ENCODE data around the gene ACBD6.

DNA sequence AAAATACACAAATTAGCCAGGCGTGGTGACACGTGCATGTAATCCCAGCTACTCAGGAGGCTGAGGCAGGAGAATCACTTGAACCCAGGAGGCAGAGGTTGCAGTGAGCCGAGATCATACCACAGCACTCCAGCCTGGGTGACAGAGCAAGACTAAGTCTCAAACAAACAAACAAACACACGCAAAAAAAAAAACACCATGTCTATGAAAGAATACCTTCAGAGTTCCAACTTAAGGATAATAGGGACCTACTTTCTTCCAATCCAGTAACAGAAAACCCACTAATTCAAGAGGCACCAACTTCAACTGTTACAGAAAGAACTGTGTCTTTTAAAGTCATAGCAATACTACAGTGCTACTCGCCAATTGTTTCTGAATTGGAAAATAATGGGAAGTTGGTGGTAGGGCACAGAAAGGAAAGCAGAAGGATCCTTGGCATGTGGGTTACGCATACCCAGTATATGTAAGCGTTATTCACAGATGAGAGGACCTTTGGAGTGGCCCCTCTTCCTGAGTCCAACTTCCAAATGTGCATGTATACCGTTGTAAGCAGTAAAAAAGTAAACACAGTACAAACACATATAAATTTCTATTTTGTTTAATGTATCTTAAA is 87.0 kb downstream of the ACBD6 start:
- TF ChIP-seq POLR2A (IDR thresholded peaks at IDR 0.05): no peak
- no peak for TF ChIP-seq CTCF (IDR thresholded peaks at IDR 0.05)
